OCI-LY1 (cell line): Measurements from ENCODE around the gene TTC17.

Experiments
- CTCF ChIP-seq: fragments of 200-600 bp; sonication (generic), shearing (Covaris generic); IDR thresholded peaks from 2 replicates; pipeline ENCODE4 v1.5.1; 2017; ENCODE audit warnings: mild to moderate bottlenecking, antibody characterized with exemption, low read length, moderate library complexity, mixed read lengths
- EZH2 ChIP-seq: fragments of 200-600 bp; sonication (generic), shearing (Covaris generic); IDR thresholded peaks from 2 replicates; pipeline ENCODE4 v1.8.0; 2017; ENCODE audit warnings: borderline replicate concordance, mixed run types, mild to moderate bottlenecking, antibody characterized with exemption, low read length, moderate library complexity, mixed read lengths

- TF ChIP-seq CTCF (no peak), EZH2 (no peak)
These were observed 146.5 kb downstream of the TTC17 start for GRCh38 chr11:43505171-43505570.
